HepG2 (cell line): Measurements from ENCODE around the gene SMIM36. TPM values are rescaled to one million over a fixed set of nuclear protein-coding genes. Genes with fewer than 3 reads are reported as not detected.

ENCODE experiments used
- CHD4 ChIP-seq: fragments of 200-600 bp; sonication (generic); IDR thresholded peaks from 2 replicates; pipeline ENCODE4 v1.7.0; 2017; ENCODE audit warnings: mild to moderate bottlenecking, low read length, borderline replicate concordance
- CREM ChIP-seq, 2 experiments: sonication (generic) in 1 of 2; formaldehyde crosslinking in 1 of 2; IDR thresholded peaks; 2 replicates each; pipeline versions ENCODE4 v1.4.0 to v1.6.1; 2016 to 2020; ENCODE audit warnings: antibody characterized with exemption in 1 of 2, mild to moderate bottlenecking in 1 of 2, missing genetic modification reagents in 1 of 2
- ISL2 ChIP-seq: sonication (generic); formaldehyde crosslinking; IDR thresholded peaks from 2 replicates; pipeline ENCODE4 v1.5.0; 2020; ENCODE audit warnings: missing genetic modification reagents
- KAT7 ChIP-seq: IDR thresholded peaks from 2 replicates; pipeline ENCODE4 v1.6.1; 2018; ENCODE audit warnings: borderline replicate concordance, missing compliant biosample characterization
- POGZ ChIP-seq: sonication (generic); formaldehyde crosslinking; IDR thresholded peaks from 2 replicates; pipeline ENCODE4 v1.4.0; 2020; ENCODE audit warnings: mild to moderate bottlenecking, missing genetic modification reagents
- SP4 ChIP-seq: sonication (generic); formaldehyde crosslinking; IDR thresholded peaks from 2 replicates; pipeline ENCODE4 v1.8.1; 2023; ENCODE audit warnings: mild to moderate bottlenecking, missing genetic modification reagents
- SUZ12 ChIP-seq: fragments of 150-350 bp; IDR thresholded peaks from 2 replicates; pipeline ENCODE4 v1.6.1; 2014; ENCODE audit warnings: low read depth, low read length
- ZFY ChIP-seq: sonication (generic); formaldehyde crosslinking; IDR thresholded peaks from 2 replicates; pipeline ENCODE4 v1.4.0; 2020; ENCODE audit warnings: missing genetic modification reagents
- polyA plus RNA-seq, 8 experiments: library from polyadenylated mRNA; depleted of rRNA in 3 of 8; stranded (reverse) in 7 of 8; unstranded in 1 of 8; fragments of >200 nt; fragmentation: Illumina TruSeq in 4 of 8; extraction: Trizol in 4 of 8; gene quantifications; 2 replicates each; pipeline versions ENCODE4 v1.2.1 to v1.2.3, GENCODE V29; 2011 to 2016; ENCODE audit warnings: low read depth in 4 of 8, missing spikeins in 1 of 8, mixed read lengths in 1 of 8; ENCODE audit not compliant: insufficient read depth in 1 of 8
- total RNA-seq, 5 experiments: library from RNA; depleted of rRNA; stranded (reverse); fragments of >200 nt; fragmentation: Illumina TruSeq; extraction: Trizol; gene quantifications; 2 replicates each; pipeline ENCODE4 v1.2.3, GENCODE V29; 2016; ENCODE audit warnings: low read depth in 1 of 5
- TF ChIP-seq, protein P1 (sequence below): IDR thresholded peaks from 2 replicates; pipeline ENCODE4 v1.6.1; 2016; ENCODE audit warnings: missing compliant biosample characterization, missing genetic modification reagents, borderline replicate concordance
- TF ChIP-seq, protein P2 (sequence below): sonication (generic); formaldehyde crosslinking; conservative IDR thresholded peaks from 2 replicates; pipeline ENCODE4 v1.4.0; 2020; ENCODE audit warnings: missing genetic modification reagents
- TF ChIP-seq, protein P3 (sequence below): sonication (generic); formaldehyde crosslinking; conservative IDR thresholded peaks from 2 replicates; pipeline ENCODE4 v1.4.0; 2020; ENCODE audit warnings: missing genetic modification reagents
- TF ChIP-seq, protein P4 (sequence below): sonication (generic); formaldehyde crosslinking; IDR thresholded peaks from 2 replicates; pipeline ENCODE4 v1.4.0; 2020; ENCODE audit warnings: missing genetic modification reagents, borderline replicate concordance
- TF ChIP-seq, protein P5 (sequence below): sonication (generic); formaldehyde crosslinking; IDR thresholded peaks from 2 replicates; pipeline ENCODE4 v1.8.0; 2022; ENCODE audit warnings: mild to moderate bottlenecking, missing genetic modification reagents
- TF ChIP-seq, protein P6 (sequence below): sonication (generic); formaldehyde crosslinking; IDR thresholded peaks from 2 replicates; pipeline ENCODE4 v1.4.0; 2020; ENCODE audit warnings: missing genetic modification reagents
- TF ChIP-seq, protein P7 (sequence below): sonication (generic); formaldehyde crosslinking; IDR thresholded peaks from 2 replicates; pipeline ENCODE4 v1.5.0; 2020; ENCODE audit warnings: missing genetic modification reagents

Gene SMIM36
- total and polyA plus RNA-seq, 2 of the 13 experiments (the other 11 are each of a cell fraction or from before 2014, with no cell fraction given), result not detected

DNA sequence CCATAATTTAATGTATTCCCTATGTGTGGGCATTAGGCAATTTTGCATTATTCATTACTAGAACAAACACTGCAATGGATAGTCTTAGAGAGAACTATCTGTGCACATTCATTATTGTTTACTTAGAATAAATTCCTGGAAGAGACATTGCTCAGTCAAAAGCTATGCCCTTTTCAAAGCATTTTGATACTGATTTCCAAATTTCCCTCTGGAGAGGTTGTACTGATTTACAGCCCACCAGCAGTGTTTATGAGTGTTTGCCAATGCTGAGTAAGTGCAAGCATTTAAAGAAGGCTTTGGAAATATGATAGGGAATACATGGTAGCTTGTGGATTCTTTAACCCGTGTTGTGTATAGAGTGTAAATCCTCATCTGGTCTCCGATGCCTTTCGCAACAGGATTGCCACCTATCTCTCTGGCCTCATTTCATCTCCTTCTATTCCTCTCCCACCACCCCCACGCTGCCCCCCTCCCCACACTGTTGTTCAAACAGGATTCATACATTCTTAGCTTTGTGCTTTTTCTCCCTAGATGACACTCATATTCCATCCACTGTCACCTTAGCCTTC, 56.3 kb downstream of the SMIM36 start (continued):
- TF ChIP-seq CREM (IDR thresholded peaks at IDR 0.05) (peak; percentile 70), CREM (CRISPR knock-in tag; IDR thresholded peaks at IDR 0.05) (no peak), ZFY (CRISPR knock-in tag) (no peak), CHD4 (no peak), ISL2 (CRISPR knock-in tag) (peak; percentile 65), SP4 (CRISPR knock-in tag) (no peak), SUZ12 (no peak), POGZ (no peak), KAT7 (CRISPR knock-in tag) (no peak)
- TF ChIP-seq, protein P1, sequence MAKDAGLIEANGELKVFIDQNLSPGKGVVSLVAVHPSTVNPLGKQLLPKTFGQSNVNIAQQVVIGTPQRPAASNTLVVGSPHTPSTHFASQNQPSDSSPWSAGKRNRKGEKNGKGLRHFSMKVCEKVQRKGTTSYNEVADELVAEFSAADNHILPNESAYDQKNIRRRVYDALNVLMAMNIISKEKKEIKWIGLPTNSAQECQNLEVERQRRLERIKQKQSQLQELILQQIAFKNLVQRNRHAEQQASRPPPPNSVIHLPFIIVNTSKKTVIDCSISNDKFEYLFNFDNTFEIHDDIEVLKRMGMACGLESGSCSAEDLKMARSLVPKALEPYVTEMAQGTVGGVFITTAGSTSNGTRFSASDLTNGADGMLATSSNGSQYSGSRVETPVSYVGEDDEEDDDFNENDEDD (CRISPR knock-in tag), result no peak
- TF ChIP-seq, protein P2, sequence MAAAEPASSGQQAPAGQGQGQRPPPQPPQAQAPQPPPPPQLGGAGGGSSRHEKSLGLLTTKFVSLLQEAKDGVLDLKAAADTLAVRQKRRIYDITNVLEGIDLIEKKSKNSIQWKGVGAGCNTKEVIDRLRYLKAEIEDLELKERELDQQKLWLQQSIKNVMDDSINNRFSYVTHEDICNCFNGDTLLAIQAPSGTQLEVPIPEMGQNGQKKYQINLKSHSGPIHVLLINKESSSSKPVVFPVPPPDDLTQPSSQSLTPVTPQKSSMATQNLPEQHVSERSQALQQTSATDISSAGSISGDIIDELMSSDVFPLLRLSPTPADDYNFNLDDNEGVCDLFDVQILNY (CRISPR knock-in tag), result no peak
- TF ChIP-seq, protein P3, sequence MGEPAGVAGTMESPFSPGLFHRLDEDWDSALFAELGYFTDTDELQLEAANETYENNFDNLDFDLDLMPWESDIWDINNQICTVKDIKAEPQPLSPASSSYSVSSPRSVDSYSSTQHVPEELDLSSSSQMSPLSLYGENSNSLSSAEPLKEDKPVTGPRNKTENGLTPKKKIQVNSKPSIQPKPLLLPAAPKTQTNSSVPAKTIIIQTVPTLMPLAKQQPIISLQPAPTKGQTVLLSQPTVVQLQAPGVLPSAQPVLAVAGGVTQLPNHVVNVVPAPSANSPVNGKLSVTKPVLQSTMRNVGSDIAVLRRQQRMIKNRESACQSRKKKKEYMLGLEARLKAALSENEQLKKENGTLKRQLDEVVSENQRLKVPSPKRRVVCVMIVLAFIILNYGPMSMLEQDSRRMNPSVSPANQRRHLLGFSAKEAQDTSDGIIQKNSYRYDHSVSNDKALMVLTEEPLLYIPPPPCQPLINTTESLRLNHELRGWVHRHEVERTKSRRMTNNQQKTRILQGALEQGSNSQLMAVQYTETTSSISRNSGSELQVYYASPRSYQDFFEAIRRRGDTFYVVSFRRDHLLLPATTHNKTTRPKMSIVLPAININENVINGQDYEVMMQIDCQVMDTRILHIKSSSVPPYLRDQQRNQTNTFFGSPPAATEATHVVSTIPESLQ (CRISPR knock-in tag), result no peak
- TF ChIP-seq, protein P4, sequence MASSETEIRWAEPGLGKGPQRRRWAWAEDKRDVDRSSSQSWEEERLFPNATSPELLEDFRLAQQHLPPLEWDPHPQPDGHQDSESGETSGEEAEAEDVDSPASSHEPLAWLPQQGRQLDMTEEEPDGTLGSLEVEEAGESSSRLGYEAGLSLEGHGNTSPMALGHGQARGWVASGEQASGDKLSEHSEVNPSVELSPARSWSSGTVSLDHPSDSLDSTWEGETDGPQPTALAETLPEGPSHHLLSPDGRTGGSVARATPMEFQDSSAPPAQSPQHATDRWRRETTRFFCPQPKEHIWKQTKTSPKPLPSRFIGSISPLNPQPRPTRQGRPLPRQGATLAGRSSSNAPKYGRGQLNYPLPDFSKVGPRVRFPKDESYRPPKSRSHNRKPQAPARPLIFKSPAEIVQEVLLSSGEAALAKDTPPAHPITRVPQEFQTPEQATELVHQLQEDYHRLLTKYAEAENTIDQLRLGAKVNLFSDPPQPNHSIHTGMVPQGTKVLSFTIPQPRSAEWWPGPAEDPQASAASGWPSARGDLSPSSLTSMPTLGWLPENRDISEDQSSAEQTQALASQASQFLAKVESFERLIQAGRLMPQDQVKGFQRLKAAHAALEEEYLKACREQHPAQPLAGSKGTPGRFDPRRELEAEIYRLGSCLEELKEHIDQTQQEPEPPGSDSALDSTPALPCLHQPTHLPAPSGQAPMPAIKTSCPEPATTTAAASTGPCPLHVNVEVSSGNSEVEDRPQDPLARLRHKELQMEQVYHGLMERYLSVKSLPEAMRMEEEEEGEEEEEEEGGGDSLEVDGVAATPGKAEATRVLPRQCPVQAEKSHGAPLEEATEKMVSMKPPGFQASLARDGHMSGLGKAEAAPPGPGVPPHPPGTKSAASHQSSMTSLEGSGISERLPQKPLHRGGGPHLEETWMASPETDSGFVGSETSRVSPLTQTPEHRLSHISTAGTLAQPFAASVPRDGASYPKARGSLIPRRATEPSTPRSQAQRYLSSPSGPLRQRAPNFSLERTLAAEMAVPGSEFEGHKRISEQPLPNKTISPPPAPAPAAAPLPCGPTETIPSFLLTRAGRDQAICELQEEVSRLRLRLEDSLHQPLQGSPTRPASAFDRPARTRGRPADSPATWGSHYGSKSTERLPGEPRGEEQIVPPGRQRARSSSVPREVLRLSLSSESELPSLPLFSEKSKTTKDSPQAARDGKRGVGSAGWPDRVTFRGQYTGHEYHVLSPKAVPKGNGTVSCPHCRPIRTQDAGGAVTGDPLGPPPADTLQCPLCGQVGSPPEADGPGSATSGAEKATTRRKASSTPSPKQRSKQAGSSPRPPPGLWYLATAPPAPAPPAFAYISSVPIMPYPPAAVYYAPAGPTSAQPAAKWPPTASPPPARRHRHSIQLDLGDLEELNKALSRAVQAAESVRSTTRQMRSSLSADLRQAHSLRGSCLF (CRISPR knock-in tag), result no peak
- TF ChIP-seq, protein P5, sequence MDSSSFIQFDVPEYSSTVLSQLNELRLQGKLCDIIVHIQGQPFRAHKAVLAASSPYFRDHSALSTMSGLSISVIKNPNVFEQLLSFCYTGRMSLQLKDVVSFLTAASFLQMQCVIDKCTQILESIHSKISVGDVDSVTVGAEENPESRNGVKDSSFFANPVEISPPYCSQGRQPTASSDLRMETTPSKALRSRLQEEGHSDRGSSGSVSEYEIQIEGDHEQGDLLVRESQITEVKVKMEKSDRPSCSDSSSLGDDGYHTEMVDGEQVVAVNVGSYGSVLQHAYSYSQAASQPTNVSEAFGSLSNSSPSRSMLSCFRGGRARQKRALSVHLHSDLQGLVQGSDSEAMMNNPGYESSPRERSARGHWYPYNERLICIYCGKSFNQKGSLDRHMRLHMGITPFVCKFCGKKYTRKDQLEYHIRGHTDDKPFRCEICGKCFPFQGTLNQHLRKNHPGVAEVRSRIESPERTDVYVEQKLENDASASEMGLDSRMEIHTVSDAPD (CRISPR knock-in tag), result no peak
- TF ChIP-seq, protein P6, sequence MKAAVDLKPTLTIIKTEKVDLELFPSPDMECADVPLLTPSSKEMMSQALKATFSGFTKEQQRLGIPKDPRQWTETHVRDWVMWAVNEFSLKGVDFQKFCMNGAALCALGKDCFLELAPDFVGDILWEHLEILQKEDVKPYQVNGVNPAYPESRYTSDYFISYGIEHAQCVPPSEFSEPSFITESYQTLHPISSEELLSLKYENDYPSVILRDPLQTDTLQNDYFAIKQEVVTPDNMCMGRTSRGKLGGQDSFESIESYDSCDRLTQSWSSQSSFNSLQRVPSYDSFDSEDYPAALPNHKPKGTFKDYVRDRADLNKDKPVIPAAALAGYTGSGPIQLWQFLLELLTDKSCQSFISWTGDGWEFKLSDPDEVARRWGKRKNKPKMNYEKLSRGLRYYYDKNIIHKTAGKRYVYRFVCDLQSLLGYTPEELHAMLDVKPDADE, result no peak
- TF ChIP-seq, protein P7, sequence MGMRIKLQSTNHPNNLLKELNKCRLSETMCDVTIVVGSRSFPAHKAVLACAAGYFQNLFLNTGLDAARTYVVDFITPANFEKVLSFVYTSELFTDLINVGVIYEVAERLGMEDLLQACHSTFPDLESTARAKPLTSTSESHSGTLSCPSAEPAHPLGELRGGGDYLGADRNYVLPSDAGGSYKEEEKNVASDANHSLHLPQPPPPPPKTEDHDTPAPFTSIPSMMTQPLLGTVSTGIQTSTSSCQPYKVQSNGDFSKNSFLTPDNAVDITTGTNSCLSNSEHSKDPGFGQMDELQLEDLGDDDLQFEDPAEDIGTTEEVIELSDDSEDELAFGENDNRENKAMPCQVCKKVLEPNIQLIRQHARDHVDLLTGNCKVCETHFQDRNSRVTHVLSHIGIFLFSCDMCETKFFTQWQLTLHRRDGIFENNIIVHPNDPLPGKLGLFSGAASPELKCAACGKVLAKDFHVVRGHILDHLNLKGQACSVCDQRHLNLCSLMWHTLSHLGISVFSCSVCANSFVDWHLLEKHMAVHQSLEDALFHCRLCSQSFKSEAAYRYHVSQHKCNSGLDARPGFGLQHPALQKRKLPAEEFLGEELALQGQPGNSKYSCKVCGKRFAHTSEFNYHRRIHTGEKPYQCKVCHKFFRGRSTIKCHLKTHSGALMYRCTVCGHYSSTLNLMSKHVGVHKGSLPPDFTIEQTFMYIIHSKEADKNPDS, result no peak
